ENCODE data around the gene TNNT1.

The TNNT1 gene

DNA sequence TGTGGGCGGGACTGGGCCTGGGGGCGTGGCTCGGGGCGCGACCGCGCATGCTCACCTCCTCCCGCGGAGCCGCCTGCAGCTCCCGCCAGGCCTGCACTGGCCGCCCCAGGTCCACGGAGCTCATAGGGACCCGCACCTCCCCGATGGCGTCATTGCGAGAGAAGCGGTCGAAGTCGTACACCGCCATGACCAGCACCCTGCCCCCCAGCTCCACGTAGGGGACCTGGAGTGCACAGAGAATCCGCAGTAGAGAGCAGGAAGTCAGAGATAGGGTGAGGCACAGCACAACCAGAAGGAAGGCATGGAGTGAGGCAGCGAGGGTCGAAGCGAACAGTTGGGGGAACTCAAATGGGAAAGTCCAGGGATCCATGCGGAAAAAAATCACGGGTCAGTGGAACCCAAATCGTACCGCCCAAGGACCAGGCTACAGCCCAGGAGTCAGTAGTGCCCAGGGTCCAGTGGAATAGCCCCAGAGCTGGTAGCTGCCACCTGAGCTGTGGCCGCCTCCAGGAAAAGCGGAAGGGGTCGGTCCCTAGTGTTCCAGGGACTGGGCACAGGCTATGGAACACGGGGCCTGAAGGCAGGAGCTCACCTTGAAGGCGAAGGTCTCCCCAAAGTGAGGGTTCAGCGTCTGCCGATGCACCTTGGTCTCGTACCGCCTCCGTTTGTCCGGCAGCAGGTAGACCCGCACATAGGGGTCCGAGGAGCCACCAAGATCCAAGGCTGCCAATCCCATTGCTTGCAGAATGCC, 26.3 kb upstream of the TNNT1 start:
- no peak overlapping the region for H3K9ac ChIP-seq (ENCODE audit: low read length)
- no peaks in the 10 kb centered on the region for H3K36me3 ChIP-seq (ENCODE audit: low read length)
- H3K4me2 ChIP-seq (ENCODE audit: low read depth, low read length, poor library complexity, severe bottlenecking): no peak overlapping the region
- H2AFZ ChIP-seq (ENCODE audit: low read depth, low read length, severe bottlenecking): no peak overlapping the region
- H3K27ac ChIP-seq (ENCODE audit: low read depth, low read length): no peak overlapping the region
- H3K79me2 ChIP-seq (ENCODE audit: insufficient read depth, low read length): no peaks in the 10 kb centered on the region
- no peaks in the 10 kb centered on the region for H3F3A ChIP-seq (ENCODE audit: insufficient read depth)
- H4K20me1 ChIP-seq (ENCODE audit: low read depth, low read length): no peaks in the 10 kb centered on the region
- no peak overlapping the region for H3K4me3 ChIP-seq (ENCODE audit: insufficient read depth, low read length, poor library complexity, severe bottlenecking)
- no peaks in the 10 kb centered on the region for H3K9me2 ChIP-seq (replicated peaks; ENCODE audit: insufficient read depth, low read length)
- H3K9me3 ChIP-seq (ENCODE audit: insufficient read depth, low read length): no peaks in the 10 kb centered on the region
- no peaks in the 10 kb centered on the region; the same call in 1 of the 2 replicates for H3K27me3 ChIP-seq (ENCODE audit: low read length)
- no peak for TF ChIP-seq EZH2phosphoT487 (conservative IDR thresholded peaks at IDR 0.05; ENCODE audit: low read length)

DNA sequence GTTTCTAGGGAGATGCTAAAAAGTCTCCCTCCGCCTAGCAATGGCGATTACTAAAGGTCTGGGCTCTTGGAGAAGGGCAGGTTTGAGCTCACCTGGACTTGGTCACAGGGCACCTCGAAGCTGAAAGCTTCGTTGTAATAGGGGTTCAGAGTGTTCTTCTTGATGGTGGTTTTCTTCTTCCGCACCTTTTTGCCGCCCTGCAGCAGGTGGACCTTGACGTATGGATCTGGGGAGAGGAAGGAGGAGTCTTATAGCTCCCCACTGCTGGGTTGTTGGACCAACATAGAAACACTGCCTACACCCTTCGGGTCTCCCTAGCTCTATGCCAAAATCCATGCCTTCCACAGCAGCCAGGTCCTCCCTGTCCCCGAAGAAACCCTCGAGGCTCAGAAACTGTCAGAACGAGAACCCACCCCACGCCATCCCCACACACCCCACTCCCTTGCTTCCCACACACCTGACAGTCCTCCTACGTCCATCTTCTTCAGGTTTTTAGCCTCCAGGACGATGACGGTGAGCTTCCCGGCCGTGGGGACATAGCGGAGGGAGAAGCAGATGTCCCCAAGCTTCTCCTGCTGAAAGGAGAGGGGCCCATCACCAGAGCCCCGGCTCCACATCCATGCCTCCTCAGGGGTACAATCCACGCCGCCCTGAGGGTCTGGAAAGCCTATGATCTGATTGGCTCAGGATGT, 25.6 kb upstream of the TNNT1 start:
- Histone ChIP-seq H3K27ac (ENCODE audit: low read depth, low read length) (no peak overlapping the region), H3K4me3 (ENCODE audit: insufficient read depth, low read length, poor library complexity, severe bottlenecking) (no peak overlapping the region), H2AFZ (ENCODE audit: low read depth, low read length, severe bottlenecking) (no peak overlapping the region), H3K4me2 (ENCODE audit: low read depth, low read length, poor library complexity, severe bottlenecking) (no peak overlapping the region), H4K20me1 (ENCODE audit: low read depth, low read length) (no peaks in the 10 kb centered on the region), H3K79me2 (ENCODE audit: insufficient read depth, low read length) (no peaks in the 10 kb centered on the region), H3K9ac (ENCODE audit: low read length) (no peak overlapping the region), H3F3A (ENCODE audit: insufficient read depth) (no peaks in the 10 kb centered on the region), H3K27me3 (ENCODE audit: low read length) (no peaks in the 10 kb centered on the region; the same call in 1 of the 2 replicates), H3K36me3 (ENCODE audit: low read length) (no peaks in the 10 kb centered on the region), H3K9me2 (replicated peaks; ENCODE audit: insufficient read depth, low read length) (no peaks in the 10 kb centered on the region), H3K9me3 (ENCODE audit: insufficient read depth, low read length) (no peaks in the 10 kb centered on the region)
- TF ChIP-seq, protein P1, sequence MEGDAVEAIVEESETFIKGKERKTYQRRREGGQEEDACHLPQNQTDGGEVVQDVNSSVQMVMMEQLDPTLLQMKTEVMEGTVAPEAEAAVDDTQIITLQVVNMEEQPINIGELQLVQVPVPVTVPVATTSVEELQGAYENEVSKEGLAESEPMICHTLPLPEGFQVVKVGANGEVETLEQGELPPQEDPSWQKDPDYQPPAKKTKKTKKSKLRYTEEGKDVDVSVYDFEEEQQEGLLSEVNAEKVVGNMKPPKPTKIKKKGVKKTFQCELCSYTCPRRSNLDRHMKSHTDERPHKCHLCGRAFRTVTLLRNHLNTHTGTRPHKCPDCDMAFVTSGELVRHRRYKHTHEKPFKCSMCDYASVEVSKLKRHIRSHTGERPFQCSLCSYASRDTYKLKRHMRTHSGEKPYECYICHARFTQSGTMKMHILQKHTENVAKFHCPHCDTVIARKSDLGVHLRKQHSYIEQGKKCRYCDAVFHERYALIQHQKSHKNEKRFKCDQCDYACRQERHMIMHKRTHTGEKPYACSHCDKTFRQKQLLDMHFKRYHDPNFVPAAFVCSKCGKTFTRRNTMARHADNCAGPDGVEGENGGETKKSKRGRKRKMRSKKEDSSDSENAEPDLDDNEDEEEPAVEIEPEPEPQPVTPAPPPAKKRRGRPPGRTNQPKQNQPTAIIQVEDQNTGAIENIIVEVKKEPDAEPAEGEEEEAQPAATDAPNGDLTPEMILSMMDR (IDR thresholded peaks at IDR 0.05; ENCODE audit: insufficient read depth, low read length, poor library complexity, severe bottlenecking): no peak
- TF ChIP-seq EZH2phosphoT487 (conservative IDR thresholded peaks at IDR 0.05; ENCODE audit: low read length): no peak

DNA sequence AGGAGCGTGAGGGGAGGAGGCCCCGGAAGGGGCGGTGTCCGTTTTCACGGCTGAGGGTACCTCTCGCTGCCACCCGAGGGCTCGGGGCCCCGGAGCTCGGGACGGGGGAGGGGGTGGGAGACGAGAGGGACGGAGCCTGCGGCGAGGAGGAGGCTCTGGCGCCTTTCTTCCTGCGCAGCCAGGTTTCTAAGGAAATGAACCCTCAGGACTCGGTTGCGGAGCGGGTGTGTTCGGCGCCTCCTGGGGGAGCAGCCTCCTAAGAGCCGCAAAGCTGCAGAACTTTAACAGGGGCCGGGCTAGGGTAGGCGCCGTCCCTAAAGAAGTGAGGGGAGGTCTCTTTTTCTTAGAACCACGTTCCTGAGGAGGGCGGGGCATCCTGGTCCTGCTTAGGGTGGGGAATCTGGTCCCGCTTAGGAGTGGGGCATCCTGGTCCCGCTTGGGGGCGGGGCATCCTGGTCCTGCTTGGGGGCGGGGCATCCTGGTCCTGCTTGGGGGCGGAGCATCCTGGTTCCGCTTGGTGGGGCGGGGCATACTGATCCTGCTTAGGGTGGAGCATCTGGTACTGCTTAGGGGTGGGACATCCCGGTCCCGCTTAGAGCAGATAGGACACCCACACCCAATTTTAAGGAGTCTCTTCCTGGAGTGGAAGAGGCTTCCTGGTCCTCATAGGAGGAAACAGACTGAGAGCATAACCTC, 24.9 kb upstream of the TNNT1 start:
- Histone ChIP-seq H3K27me3 (ENCODE audit: low read length) (no peaks in the 10 kb centered on the region; the same call in 1 of the 2 replicates), H3K9ac (ENCODE audit: low read length) (no peak overlapping the region), H3K27ac (ENCODE audit: low read depth, low read length) (no peak overlapping the region), H3F3A (ENCODE audit: insufficient read depth) (no peaks in the 10 kb centered on the region), H3K9me2 (replicated peaks; ENCODE audit: insufficient read depth, low read length) (no peaks in the 10 kb centered on the region), H3K9me3 (ENCODE audit: insufficient read depth, low read length) (no peaks in the 10 kb centered on the region), H4K20me1 (ENCODE audit: low read depth, low read length) (no peaks in the 10 kb centered on the region), H2AFZ (ENCODE audit: low read depth, low read length, severe bottlenecking) (no peak overlapping the region), H3K36me3 (ENCODE audit: low read length) (no peaks in the 10 kb centered on the region), H3K4me3 (ENCODE audit: insufficient read depth, low read length, poor library complexity, severe bottlenecking) (no peak overlapping the region), H3K4me2 (ENCODE audit: low read depth, low read length, poor library complexity, severe bottlenecking) (peak overlapping the region; percentile 28), H3K79me2 (ENCODE audit: insufficient read depth, low read length) (no peaks in the 10 kb centered on the region)
- TF ChIP-seq, protein P1 (IDR thresholded peaks at IDR 0.05; ENCODE audit: insufficient read depth, low read length, poor library complexity, severe bottlenecking): no peak
- no peak for TF ChIP-seq EZH2phosphoT487 (conservative IDR thresholded peaks at IDR 0.05; ENCODE audit: low read length)
